ENCODE results near the gene EID3. TPM values are rescaled to one million over a fixed set of nuclear protein-coding genes. Genes with fewer than 3 reads are reported as not detected.

EID3 gene
- total and polyA plus RNA-seq, 4 donors: 0.17 to 6.4 (median 1.2) TPM

- TF ChIP-seq JUND (IDR thresholded peaks at IDR 0.05) (no peak), HNF4G (IDR thresholded peaks at IDR 0.05) (no peak), FOXA1 (IDR thresholded peaks at IDR 0.05) (no peak), NR2F2 (IDR thresholded peaks at IDR 0.05) (no peak), ATF3 (IDR thresholded peaks at IDR 0.05) (no peak), RXRA (IDR thresholded peaks at IDR 0.05) (no peak), REST (IDR thresholded peaks at IDR 0.05) (no peak), MAX (IDR thresholded peaks at IDR 0.05) (no peak), ZBTB33 (IDR thresholded peaks at IDR 0.05) (no peak), CTCF (IDR thresholded peaks at IDR 0.05; ENCODE audit: low read depth, low read length, missing input control) (no peak), SP1 (IDR thresholded peaks at IDR 0.05) (no peak), HNF4A (conservative IDR thresholded peaks at IDR 0.05) (no peak), TAF1 (conservative IDR thresholded peaks at IDR 0.05) (no peak), RAD21 (IDR thresholded peaks at IDR 0.05) (no peak), FOXA2 (IDR thresholded peaks at IDR 0.05) (no peak)
- 93% methylated on average over 2 of the region's 2 CpGs for WGBS
- H3K9me3 ChIP-seq (ENCODE audit: control insufficient read depth in 4 of 4, low read length in 3 of 4): no peaks in the 10 kb centered on the region
- peaks cover 11 to 55% (median 45%) of the 10 kb centered on the region in 4 donors for H3K36me3 ChIP-seq (ENCODE audit: control insufficient read depth in 4 of 4, insufficient read depth in 3 of 4, low read depth in 1 of 4, low read length in 3 of 4)
- no peak overlapping the region for H3K4me3 ChIP-seq (ENCODE audit: low read depth in 1 of 3, low read length in 3 of 3)
- no peak overlapping the region for H3K9ac ChIP-seq (ENCODE audit: low read depth in 1 of 2, low read length in 2 of 2)
- no peak overlapping the region for H3K27ac ChIP-seq (ENCODE audit: low read depth in 1 of 2, low read length in 2 of 2)
- no peak for DNase-seq (ENCODE audit: low spot score)
- H3K4me1 ChIP-seq (ENCODE audit: control insufficient read depth in 4 of 4, insufficient read depth in 4 of 4, low read length in 3 of 4): no peaks in the 10 kb centered on the region
- no peaks in the 10 kb centered on the region for H3K27me3 ChIP-seq (ENCODE audit: control insufficient read depth in 4 of 4, insufficient read depth in 4 of 4, low read length in 3 of 4)
Measured at GRCh38 chr12:104336115-104336514, 32.6 kb downstream of the EID3 start.

GRCh38 chr12:104337030-104337558, 33.6 kb downstream of the EID3 start:
- no peak overlapping the region for H3K27ac ChIP-seq (ENCODE audit: low read depth in 1 of 2, low read length in 2 of 2)
- H3K9me3 ChIP-seq (ENCODE audit: control insufficient read depth in 4 of 4, low read length in 3 of 4): no peaks in the 10 kb centered on the region
- H3K4me1 ChIP-seq (ENCODE audit: control insufficient read depth in 4 of 4, insufficient read depth in 4 of 4, low read length in 3 of 4): no peaks in the 10 kb centered on the region
- no peak overlapping the region for H3K4me3 ChIP-seq (ENCODE audit: low read depth in 1 of 3, low read length in 3 of 3)
- no peaks in the 10 kb centered on the region for H3K27me3 ChIP-seq (ENCODE audit: control insufficient read depth in 4 of 4, insufficient read depth in 4 of 4, low read length in 3 of 4)
- TF ChIP-seq MAX (IDR thresholded peaks at IDR 0.05) (no peak), JUND (IDR thresholded peaks at IDR 0.05) (no peak), FOXA1 (IDR thresholded peaks at IDR 0.05) (no peak), HNF4A (conservative IDR thresholded peaks at IDR 0.05) (no peak)
- DNase-seq (ENCODE audit: low spot score): no peak
- peaks cover 16 to 56% (median 47%) of the 10 kb centered on the region in 4 donors for H3K36me3 ChIP-seq (ENCODE audit: control insufficient read depth in 4 of 4, insufficient read depth in 3 of 4, low read depth in 1 of 4, low read length in 3 of 4)
- no peak overlapping the region for H3K9ac ChIP-seq (ENCODE audit: low read depth in 1 of 2, low read length in 2 of 2)
- WGBS: 95% methylated on average over 7 of the region's 7 CpGs

Measured in liver (tissue), 9 donors.